H9 (cell line): Measurements from ENCODE around the gene OR5I1. TPM values are rescaled to one million over a fixed set of nuclear protein-coding genes. Genes with fewer than 3 reads are reported as not detected.

Source experiments
- DNase-seq: peaks from one replicate; pipeline ENCODE4 v3.0.0-alpha.2; 2017
- H2AFZ ChIP-seq: one replicate; pipeline ENCODE4 v1.6.1; 2013; ENCODE audit warnings: mild to moderate bottlenecking, low read length, control low read depth, moderate library complexity
- H2AK5ac ChIP-seq: 2 replicates; pipeline ENCODE4 v1.6.1; 2013; ENCODE audit warnings: low read length, control low read depth, mixed read lengths; ENCODE audit not compliant: insufficient read length
- H2BK120ac ChIP-seq: one replicate; pipeline ENCODE4 v1.6.1; 2013; ENCODE audit warnings: low read depth, mild to moderate bottlenecking, low read length, control low read depth, inconsistent platforms; ENCODE audit not compliant: poor library complexity, severe bottlenecking
- H2BK12ac ChIP-seq: 2 replicates; pipeline ENCODE4 v1.6.1; 2013; ENCODE audit warnings: low read length, control low read depth, mixed read lengths, low read depth; ENCODE audit not compliant: insufficient read length
- H2BK15ac ChIP-seq: 2 replicates; pipeline ENCODE4 v1.6.1; 2013; ENCODE audit warnings: low read depth, low read length, control low read depth
- H2BK20ac ChIP-seq: one replicate; pipeline ENCODE4 v1.6.1; 2013; ENCODE audit warnings: low read depth, mild to moderate bottlenecking, low read length, control low read depth, inconsistent platforms; ENCODE audit not compliant: poor library complexity, severe bottlenecking
- H2BK5ac ChIP-seq: 2 replicates; pipeline ENCODE4 v1.6.1; 2013; ENCODE audit warnings: low read length, control low read depth, mixed read lengths; ENCODE audit not compliant: insufficient read length
- H3K14ac ChIP-seq: 2 replicates; pipeline ENCODE4 v1.6.1; 2013; ENCODE audit warnings: low read length, control low read depth; ENCODE audit not compliant: insufficient read depth
- H3K18ac ChIP-seq: 2 replicates; pipeline ENCODE4 v1.6.1; 2013; ENCODE audit warnings: low read depth, mild to moderate bottlenecking, mixed read lengths, low read length, control low read depth; ENCODE audit not compliant: insufficient read length
- H3K23ac ChIP-seq: 2 replicates; pipeline ENCODE4 v1.6.1; 2013; ENCODE audit warnings: low read length, control low read depth, mixed read lengths, low read depth; ENCODE audit not compliant: insufficient read length
- H3K23me2 ChIP-seq: 2 replicates; pipeline ENCODE4 v1.6.1; 2013; ENCODE audit warnings: low read depth, mild to moderate bottlenecking, mixed read lengths, low read length, control low read depth; ENCODE audit not compliant: insufficient read length, poor library complexity, severe bottlenecking
- H3K27ac ChIP-seq: 2 replicates; pipeline ENCODE4 v1.5.1; 2013; ENCODE audit warnings: low read length, control low read depth, mixed read lengths, low read depth; ENCODE audit not compliant: insufficient read length
- H3K27me3 ChIP-seq: 2 replicates; pipeline ENCODE4 v1.6.1; 2013; ENCODE audit warnings: low read length, control low read depth, inconsistent platforms; ENCODE audit not compliant: insufficient read depth
- H3K4ac ChIP-seq: 2 replicates; pipeline ENCODE4 v1.6.1; 2013; ENCODE audit warnings: low read depth, mild to moderate bottlenecking, control low read depth, inconsistent platforms, low read length, moderate library complexity
- H3K4me1 ChIP-seq: 2 replicates; pipeline ENCODE4 v1.6.1; 2013; ENCODE audit warnings: low read length, control low read depth, inconsistent platforms; ENCODE audit not compliant: insufficient read depth
- H3K4me2 ChIP-seq: 2 replicates; pipeline ENCODE4 v1.6.1; 2013; ENCODE audit warnings: low read length, control low read depth, mixed read lengths; ENCODE audit not compliant: insufficient read length, insufficient read depth
- H3K56ac ChIP-seq: 2 replicates; pipeline ENCODE4 v1.6.1; 2013; ENCODE audit warnings: low read depth, mild to moderate bottlenecking, mixed read lengths, low read length, control low read depth; ENCODE audit not compliant: insufficient read length
- H3K79me1 ChIP-seq: 2 replicates; pipeline ENCODE4 v1.6.1; 2013; ENCODE audit warnings: low read depth, mild to moderate bottlenecking, moderate library complexity, low read length, control low read depth, inconsistent platforms; ENCODE audit not compliant: insufficient read depth, poor library complexity, severe bottlenecking
- H3K79me2 ChIP-seq: 2 replicates; pipeline ENCODE4 v1.6.1; 2013; ENCODE audit warnings: low read length, control low read depth, inconsistent platforms; ENCODE audit not compliant: insufficient read depth
- H3K9ac ChIP-seq: 2 replicates; pipeline ENCODE4 v1.6.1; 2013; ENCODE audit warnings: low read length, control low read depth, mixed read lengths; ENCODE audit not compliant: insufficient read length; ENCODE audit errors: extremely low read depth
- H3K9me3 ChIP-seq: one replicate; pipeline ENCODE4 v1.6.1; 2013; ENCODE audit warnings: low read depth, low read length, inconsistent platforms; ENCODE audit not compliant: control insufficient read depth
- H3T11ph ChIP-seq: one replicate; pipeline ENCODE4 v1.6.1; 2013; ENCODE audit warnings: mild to moderate bottlenecking, low read length, control low read depth, inconsistent platforms
- H4K20me1 ChIP-seq: one replicate; pipeline ENCODE4 v1.6.1; 2013; ENCODE audit not compliant: control insufficient read depth, insufficient read length, insufficient read depth
- H4K5ac ChIP-seq: 2 replicates; pipeline ENCODE4 v1.6.1; 2013; ENCODE audit warnings: low read depth, mild to moderate bottlenecking, mixed read lengths, low read length, control low read depth; ENCODE audit not compliant: insufficient read length
- H4K8ac ChIP-seq: replicated peaks from 2 replicates; pipeline ENCODE4 v1.6.1; 2013; ENCODE audit warnings: low read length, control low read depth, mixed read lengths, low read depth; ENCODE audit not compliant: insufficient read length
- H4K91ac ChIP-seq: 2 replicates; pipeline ENCODE4 v1.6.1; 2013; ENCODE audit warnings: low read depth, mild to moderate bottlenecking, moderate library complexity, mixed read lengths, low read length, control low read depth; ENCODE audit not compliant: insufficient read length
- H3K27ac Mint-ChIP-seq, 3 experiments: 2 replicates in 2 of 3; 3 replicates in 1 of 3; pipeline ENCODE4 v1.8.0; 2020 to 2021; ENCODE audit warnings: mixed read lengths in 3 of 3, mild to moderate bottlenecking in 1 of 3, moderate library complexity in 1 of 3
- H3K27me3 Mint-ChIP-seq: 2 replicates; pipeline ENCODE4 v1.8.0; 2021; ENCODE audit warnings: low read depth, mild to moderate bottlenecking, moderate library complexity, mixed read lengths
- H3K36me3 Mint-ChIP-seq, 3 experiments: 2 replicates in 2 of 3; 3 replicates in 1 of 3; pipeline ENCODE4 v1.8.0; 2020 to 2021; ENCODE audit warnings: low read depth in 3 of 3, mixed read lengths in 3 of 3; ENCODE audit not compliant: insufficient read depth in 1 of 3
- H3K4me1 Mint-ChIP-seq, 2 experiments: 2 replicates each; pipeline ENCODE4 v1.8.0; 2020; ENCODE audit warnings: mixed read lengths in 2 of 2
- H3K4me3 Mint-ChIP-seq, 2 experiments: 2 replicates in 1 of 2; 3 replicates in 1 of 2; pipeline ENCODE4 v1.8.0; 2020 to 2021; ENCODE audit warnings: mild to moderate bottlenecking in 2 of 2, mixed read lengths in 2 of 2, moderate library complexity in 1 of 2
- H3K9me3 Mint-ChIP-seq, 2 experiments: 2 replicates in 1 of 2; 3 replicates in 1 of 2; pipeline ENCODE4 v1.8.0; 2020; ENCODE audit warnings: mild to moderate bottlenecking in 2 of 2, mixed read lengths in 2 of 2, moderate library complexity in 1 of 2
- CTCF ChIP-seq: fragments of 200-600 bp; sonication (generic); conservative IDR thresholded peaks from 3 replicates; pipeline ENCODE4 v1.8.0; 2021; ENCODE audit warnings: antibody characterized with exemption, mild to moderate bottlenecking
- WGBS: extraction: QIAGEN DNeasy Blood & Tissue Kit; methylation state at CpG from one replicate; pipeline ENCODE4 v1.1.7; 2013; ENCODE audit warnings: missing lambda C conversion rate, low lambda C conversion rate, mixed read lengths; ENCODE audit not compliant: insufficient read length; ENCODE audit errors: extremely low coverage; 5-methylcytosine and 5-hydroxymethylcytosine counted together
- total RNA-seq: library from RNA; stranded (reverse); gene quantifications from 2 replicates; pipeline ENCODE4 v1.2.1, GENCODE V29; 2021

The OR5I1 gene
- total RNA-seq, 1 experiment from 2014 or later: not detected

GRCh38 chr11:55914482-55914881 is 21.7 kb downstream of the OR5I1 start, which contains the start of gene OR5W2:
Gene OR5W2, minus strand, starts transcription at chr11:55914582. Its CDS starts 0 bp downstream, at chr11:55914582.
- no CpG with 5 or more reads among the region's 1 CpG for whole genome bisulfite sequencing
- H3K56ac ChIP-seq: no peak within 1 kb of the TSS

More at GRCh38 chr11:55914482-55914881, 21.7 kb downstream of the OR5I1 start, which contains the start of gene OR5W2:
- H2BK15ac ChIP-seq: no peak within 1 kb of the TSS
- Mint-ChIP-seq H3K27ac (no peak within 1 kb of the TSS), H3K9me3 (peaks cover 82 to 85% of the 10 kb centered on the region in 2 experiments), H3K36me3 (peaks cover 0 to 11% (median 4%) of the 10 kb centered on the region in 3 experiments; a peak in 3 of 7 replicates), H3K4me3 (no peak within 1 kb of the TSS), H3K4me1 (no peaks in the 10 kb centered on the region), H3K27me3 (no peaks in the 10 kb centered on the region; the same call in 1 of the 2 replicates)
- H4K20me1 ChIP-seq: no peaks in the 10 kb centered on the region
- H2BK120ac ChIP-seq: no peak within 1 kb of the TSS
- no peak within 1 kb of the TSS for H3K9ac ChIP-seq
- H3T11ph ChIP-seq: no peak within 1 kb of the TSS
- no peak within 1 kb of the TSS for H4K91ac ChIP-seq
- H3K18ac ChIP-seq: no peak within 1 kb of the TSS
- H2AFZ ChIP-seq: no peak within 1 kb of the TSS
- no peak within 1 kb of the TSS for H3K27ac ChIP-seq
- TF ChIP-seq CTCF: no peak
- no peak within 1 kb of the TSS for H4K8ac ChIP-seq
- peaks cover 53% of the 10 kb centered on the region for H3K9me3 ChIP-seq
- no peak within 1 kb of the TSS for H2BK12ac ChIP-seq
- no peak within 1 kb of the TSS for H2BK20ac ChIP-seq
- H3K23me2 ChIP-seq: no peaks in the 10 kb centered on the region
- no peak within 1 kb of the TSS for H3K23ac ChIP-seq
- no peaks in the 10 kb centered on the region for H3K79me1 ChIP-seq
- H3K27me3 ChIP-seq: no peaks in the 10 kb centered on the region
- no peak within 1 kb of the TSS for H2BK5ac ChIP-seq
- no peak within 1 kb of the TSS for H4K5ac ChIP-seq
- no peaks in the 10 kb centered on the region for H3K4me1 ChIP-seq
- H3K79me2 ChIP-seq: no peaks in the 10 kb centered on the region
- H3K14ac ChIP-seq: no peak within 1 kb of the TSS
- no peak within 1 kb of the TSS for H3K4me2 ChIP-seq
- H2AK5ac ChIP-seq: no peak within 1 kb of the TSS
- no peak for DNase-seq
- no peak within 1 kb of the TSS for H3K4ac ChIP-seq
